Left renal cortex interstitium (tissue), 4 donors: ENCODE data around the gene SF3B4. TPM values are rescaled to one million over a fixed set of nuclear protein-coding genes. Genes with fewer than 3 reads are reported as not detected.
"Not testable (repeated sequence)": the region's sequence is repeated elsewhere in the genome, so short reads cannot be mapped to it uniquely, and the experiment has no call there.

Experiments
- DNase-seq, 4 donors: peaks; one replicate each; pipeline ENCODE4 v3.0.0-alpha.2; 2013; ENCODE audit warnings: low read depth in 4 of 4, low spot score in 2 of 4, missing footprints in 1 of 4
- polyA plus RNA-seq, 4 donors: library from polyadenylated mRNA; unstranded; fragments of 120-200 nt; gene quantifications; one replicate each; pipeline ENCODE4 v1.2.1, GENCODE V29; 2013; ENCODE audit not compliant: insufficient read length in 4 of 4

SF3B4 gene
- 10 to 100 TPM; 73.0 to 84.5 (median 76.4) TPM for polyA plus RNA-seq

- DNase-seq: peak in 3 of 4 donors; percentile 82 to 93 (median 88)
These were observed at the start of gene SF3B4 for GRCh38 chr1:149927563-149928400. Gene SF3B4, minus strand, starts transcription at chr1:149927803. Its CDS starts 44 bp downstream, at chr1:149927759.

GRCh38 chr1:149977345-149977744, 49.7 kb upstream of the SF3B4 start:
- DNase-seq: no peak

- DNase-seq: no peak
These were observed 44.9 kb upstream of the SF3B4 start for GRCh38 chr1:149972547-149972946.

GRCh38 chr1:149967646-149968045, 40.0 kb upstream of the SF3B4 start:
- no peak for DNase-seq

- no peak for DNase-seq
These were observed 39.4 kb upstream of the SF3B4 start for GRCh38 chr1:149967041-149967440.

- DNase-seq: no peak
These were observed 38.8 kb upstream of the SF3B4 start for GRCh38 chr1:149966405-149966804.

- DNase-seq: no peak
These were observed 37.8 kb upstream of the SF3B4 start for GRCh38 chr1:149965440-149965839.

- DNase-seq: no peak
These were observed 35.8 kb upstream of the SF3B4 start for GRCh38 chr1:149963358-149963757.

- DNase-seq: no peak
These were observed 35.1 kb upstream of the SF3B4 start for GRCh38 chr1:149962736-149963135.

GRCh38 chr1:149962039-149962647, 34.5 kb upstream of the SF3B4 start:
- DNase-seq: peak in 1 of 4 donors; percentile 72

GRCh38 chr1:149957548-149957947, 29.9 kb upstream of the SF3B4 start:
- DNase-seq: not testable (repeated sequence)

- no peak for DNase-seq
These were observed 22.3 kb upstream of the SF3B4 start for GRCh38 chr1:149949911-149950310.

GRCh38 chr1:149945206-149945605, 17.6 kb upstream of the SF3B4 start:
- DNase-seq: no peak

GRCh38 chr1:149942885-149943284, 15.3 kb upstream of the SF3B4 start:
- DNase-seq: no peak

- DNase-seq: no peak
These were observed 14.6 kb upstream of the SF3B4 start for GRCh38 chr1:149942207-149942606.

- no peak for DNase-seq
These were observed 12.8 kb upstream of the SF3B4 start for GRCh38 chr1:149940427-149940826.

GRCh38 chr1:149938668-149939003, 11.0 kb upstream of the SF3B4 start:
- not testable (repeated sequence) for DNase-seq

- DNase-seq: no peak
These were observed 10.2 kb upstream of the SF3B4 start for GRCh38 chr1:149937759-149938158.

GRCh38 chr1:149936992-149937705, 9.5 kb upstream of the SF3B4 start:
- no peak for DNase-seq

- DNase-seq: no peak
These were observed 8.8 kb upstream of the SF3B4 start, which contains the start of gene MTMR11 for GRCh38 chr1:149936170-149936991. Gene MTMR11, minus strand, starts transcription at chr1:149936879. Its CDS starts 232 bp downstream, at chr1:149936647.
